ENCODE data around the gene TP53RK. TPM values are rescaled to one million over a fixed set of nuclear protein-coding genes. Genes with fewer than 3 reads are reported as not detected.
"Not testable (repeated sequence)": the region's sequence is repeated elsewhere in the genome, so short reads cannot be mapped to it uniquely, and the experiment has no call there.

Gene TP53RK
- total RNA-seq, 1 donor: 17.4 TPM

GRCh38 chr20:46678516-46678915 lies 10.7 kb downstream of the TP53RK start:
- TF ChIP-seq CTCF (IDR thresholded peaks at IDR 0.05; ENCODE audit: insufficient read depth, low read length): no peak
- DNase-seq (ENCODE audit: low read depth): no peak
- no peak overlapping the region for H3K4me3 ChIP-seq (ENCODE audit: low read depth, low read length)

- DNase-seq (ENCODE audit: low read depth): no peak
- no peak overlapping the region for H3K4me3 ChIP-seq (ENCODE audit: low read depth, low read length)
- no peak for TF ChIP-seq CTCF (IDR thresholded peaks at IDR 0.05; ENCODE audit: insufficient read depth, low read length)
Measured at GRCh38 chr20:46677608-46678007, 11.6 kb downstream of the TP53RK start.

GRCh38 chr20:46676649-46677316 lies 12.5 kb downstream of the TP53RK start:
- H3K4me3 ChIP-seq (ENCODE audit: low read depth, low read length); DNase-seq (ENCODE audit: low read depth): not testable (repeated sequence)

GRCh38 chr20:46674253-46675083 lies 14.8 kb downstream of the TP53RK start:
- no peak for TF ChIP-seq CTCF (IDR thresholded peaks at IDR 0.05; ENCODE audit: insufficient read depth, low read length)
- no peak for DNase-seq (ENCODE audit: low read depth)
- no peak overlapping the region for H3K4me3 ChIP-seq (ENCODE audit: low read depth, low read length)

GRCh38 chr20:46673394-46674252 lies 15.6 kb downstream of the TP53RK start:
- H3K4me3 ChIP-seq (ENCODE audit: low read depth, low read length): no peak overlapping the region
- no peak for DNase-seq (ENCODE audit: low read depth)
- TF ChIP-seq CTCF (IDR thresholded peaks at IDR 0.05; ENCODE audit: insufficient read depth, low read length): no peak

- DNase-seq (ENCODE audit: low read depth): no peak
- TF ChIP-seq CTCF (IDR thresholded peaks at IDR 0.05; ENCODE audit: insufficient read depth, low read length): no peak
Measured at GRCh38 chr20:46672543-46673148, 16.6 kb downstream of the TP53RK start.

More at GRCh38 chr20:46672543-46673148, 16.6 kb downstream of the TP53RK start:
- no peak overlapping the region for H3K4me3 ChIP-seq (ENCODE audit: low read depth, low read length)

Measured in fibroblast of the aortic adventitia (primary cell).